SH-SY5Y (cell line): Measurements from ENCODE around the gene CDC42EP5.

Experiments
- GATA2 ChIP-seq: IDR thresholded peaks from 2 replicates; pipeline ENCODE4 v1.6.1; 2011; ENCODE audit warnings: mild to moderate bottlenecking, low read depth, low read length
- GATA3 ChIP-seq: IDR thresholded peaks from 2 replicates; pipeline ENCODE4 v1.6.1; 2011; ENCODE audit warnings: low read depth, mild to moderate bottlenecking, low read length, moderate library complexity

CDC42EP5 gene

GRCh38 chr19:54464630-54465425, 8.3 kb downstream of the CDC42EP5 start:
- TF ChIP-seq GATA2 (no peak), GATA3 (no peak)

DNA sequence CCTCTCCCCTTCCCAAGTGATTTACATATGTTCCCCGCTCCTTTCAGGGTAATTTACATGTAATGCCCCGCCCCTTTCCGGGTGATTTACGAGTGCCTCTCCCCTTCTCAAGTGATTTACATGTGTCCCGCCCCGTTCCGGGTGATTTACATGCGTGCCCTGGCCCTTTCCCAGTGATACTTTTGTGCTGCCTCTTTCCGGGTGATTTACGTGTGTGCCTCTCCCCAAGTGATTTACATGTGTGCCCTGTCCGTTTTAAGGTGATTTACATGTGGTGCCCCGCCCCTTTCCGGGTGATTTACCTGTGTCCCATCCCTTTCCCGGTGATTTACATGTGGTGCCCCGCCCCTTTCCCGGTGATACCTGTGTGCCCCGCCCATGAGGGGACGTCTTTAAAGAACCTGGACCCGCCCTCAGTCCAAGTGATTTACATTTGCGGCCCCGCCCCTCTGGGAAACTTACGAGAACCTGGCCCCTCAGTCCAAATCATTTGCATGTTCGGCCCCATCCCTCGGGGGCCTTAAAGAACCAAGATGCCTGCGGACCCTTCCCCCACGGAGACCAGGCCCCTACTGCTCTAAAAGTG, 9.0 kb downstream of the CDC42EP5 start:
- no peak for TF ChIP-seq GATA3
- no peak for TF ChIP-seq GATA2

- no peak for TF ChIP-seq GATA3
- TF ChIP-seq GATA2: no peak
Observed at GRCh38 chr19:54463531-54464043, 9.5 kb downstream of the CDC42EP5 start, which contains the start of gene LENG9. LENG9 (minus strand) TSS chr19:54463778; CDS start chr19:54463526, 252 bp downstream.

DNA sequence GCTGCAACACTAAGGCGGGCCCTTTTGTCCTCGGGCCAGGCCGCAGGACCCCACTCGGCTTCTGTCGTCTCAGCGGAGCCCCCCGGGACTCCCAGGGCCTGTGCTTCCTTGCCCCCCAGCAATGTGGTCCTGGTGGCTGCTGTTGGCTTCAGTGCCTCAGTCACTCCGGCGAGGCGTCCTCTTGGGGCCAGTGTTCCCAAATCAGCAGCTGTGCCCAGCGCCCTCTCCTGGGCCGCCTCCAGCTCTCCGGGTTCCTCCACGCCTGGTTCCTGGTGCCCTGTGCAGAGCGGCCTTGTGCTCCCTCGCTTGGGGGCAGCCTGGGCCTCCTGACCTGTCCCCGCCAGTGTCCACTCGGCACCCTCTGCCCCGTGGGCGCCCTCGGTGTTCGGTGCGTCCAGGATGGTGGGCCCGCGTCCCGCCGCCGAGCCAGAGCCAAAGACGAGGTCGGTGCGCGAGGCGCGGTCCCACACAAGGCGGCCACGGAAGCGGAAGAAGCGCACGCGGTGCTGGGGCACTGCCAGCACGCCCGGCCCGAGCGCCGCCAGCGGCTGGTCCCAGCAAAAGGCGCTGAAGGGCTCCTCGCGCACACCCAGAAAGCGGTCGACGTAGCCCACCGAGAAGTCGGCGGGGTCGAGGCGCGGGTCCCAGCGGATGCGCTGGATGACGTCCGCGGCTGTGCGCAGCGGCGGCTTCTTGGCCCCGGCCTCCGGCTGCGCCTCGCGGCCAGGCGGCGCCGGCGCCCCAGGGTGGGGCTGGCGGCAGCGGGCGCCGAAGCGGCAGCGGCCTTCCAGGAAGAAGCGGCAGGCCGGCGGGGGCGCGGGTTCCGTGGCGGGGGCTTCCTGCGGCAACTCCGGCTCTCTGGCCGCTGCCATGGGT, 10.2 kb downstream of the CDC42EP5 start:
- TF ChIP-seq GATA3: no peak
- TF ChIP-seq GATA2: no peak

DNA sequence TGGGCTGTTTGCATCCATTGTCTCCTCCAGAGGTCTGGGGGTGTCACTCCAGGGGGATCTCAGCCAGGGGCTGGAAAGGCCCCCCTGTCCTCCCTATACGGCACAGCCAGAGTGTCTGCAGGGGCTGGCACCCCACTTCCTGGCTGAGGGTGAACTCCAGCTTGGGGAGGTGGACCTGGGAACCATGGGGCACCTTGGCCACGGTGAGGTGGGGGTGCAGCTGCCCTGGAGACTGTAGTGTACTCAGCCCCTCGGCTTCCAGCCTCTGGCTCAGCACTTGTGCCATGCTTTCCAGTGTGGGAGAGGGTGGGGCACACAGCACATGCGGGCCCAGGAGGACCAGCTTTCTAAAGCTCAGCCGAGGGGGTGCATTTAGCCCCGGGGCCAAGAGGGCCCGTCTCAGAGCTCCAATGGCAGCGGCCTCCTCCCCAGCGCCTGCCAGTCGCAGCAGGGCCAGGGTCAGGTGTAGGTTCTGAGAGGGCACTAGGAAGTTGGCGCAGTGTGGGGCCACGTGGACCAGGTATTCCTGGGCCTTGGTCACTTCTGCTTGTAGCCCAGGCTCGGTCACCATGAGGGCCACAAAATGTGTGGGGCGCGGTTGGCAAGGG, 10.9 kb downstream of the CDC42EP5 start:
- TF ChIP-seq GATA3: no peak
- no peak for TF ChIP-seq GATA2

GRCh38 chr19:54461613-54462012, 11.5 kb downstream of the CDC42EP5 start:
- no peak for TF ChIP-seq GATA2
- no peak for TF ChIP-seq GATA3

GRCh38 chr19:54461210-54461609, 11.9 kb downstream of the CDC42EP5 start:
- TF ChIP-seq GATA3: no peak
- no peak for TF ChIP-seq GATA2

GRCh38 chr19:54460230-54461005, 12.7 kb downstream of the CDC42EP5 start:
- TF ChIP-seq GATA2 (no peak), GATA3 (no peak)

DNA sequence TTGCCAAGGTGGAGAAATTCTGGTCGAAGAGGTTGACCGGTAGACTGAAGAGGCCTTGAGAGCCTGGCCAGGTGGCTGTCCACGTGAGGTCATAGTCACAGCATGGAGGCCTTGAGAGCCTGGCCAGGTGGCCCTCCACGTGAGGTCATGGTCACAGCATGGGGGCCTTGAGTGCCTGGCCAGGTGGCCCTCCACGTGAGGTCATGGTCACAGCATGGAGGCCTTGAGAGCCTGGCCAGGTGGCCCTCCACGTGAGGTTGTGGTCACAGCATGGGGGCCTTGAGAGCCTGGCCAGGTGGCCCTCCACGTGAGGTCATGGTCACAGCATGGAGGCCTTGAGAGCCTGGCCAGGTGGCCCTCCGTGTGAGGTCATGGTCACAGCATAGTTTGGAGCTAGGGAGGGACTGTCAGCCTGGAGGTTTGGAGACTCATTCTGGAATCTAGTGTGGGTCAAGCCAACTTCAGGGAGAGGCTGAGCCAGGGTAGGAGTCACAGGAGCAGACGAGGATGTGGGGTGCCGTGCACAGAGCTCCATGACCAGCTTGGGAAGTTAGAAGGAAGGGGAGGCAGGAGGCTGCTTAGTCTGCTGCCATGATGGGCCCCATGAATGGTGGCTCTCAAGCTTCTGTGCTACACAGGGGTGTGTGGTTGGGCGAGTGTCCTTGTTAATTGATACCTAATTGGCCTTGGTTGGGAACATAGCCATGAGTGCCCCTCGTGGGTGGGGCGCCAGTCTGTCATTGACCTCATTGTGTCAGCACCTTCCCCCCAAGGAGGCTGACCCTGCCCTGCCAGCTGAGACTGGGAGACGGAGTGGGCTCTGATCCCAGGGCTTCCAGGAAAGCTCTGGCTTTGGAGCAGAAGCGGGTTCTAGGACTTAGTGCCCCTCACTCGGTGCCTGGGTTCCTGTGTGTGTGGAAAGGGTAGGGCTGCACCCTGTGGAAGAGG, 13.5 kb downstream of the CDC42EP5 start:
- no peak for TF ChIP-seq GATA3
- no peak for TF ChIP-seq GATA2

- TF ChIP-seq GATA3 (no peak), GATA2 (no peak)
Observed at GRCh38 chr19:54458648-54459281, 14.3 kb downstream of the CDC42EP5 start.

GRCh38 chr19:54457773-54458647, 15.1 kb downstream of the CDC42EP5 start:
- TF ChIP-seq GATA2 (no peak), GATA3 (no peak)
